Esophagus muscularis mucosa (tissue), 4 donors: ENCODE data around the gene HLCS. TPM values are rescaled to one million over a fixed set of nuclear protein-coding genes. Genes with fewer than 3 reads are reported as not detected.

ENCODE experiments used
- DNase-seq: peaks from one replicate; pipeline ENCODE4 v3.0.0-alpha.2; 2017; ENCODE audit errors: extremely low spot score
- H3K27ac ChIP-seq, 4 donors: fragments of 200-600 bp; sonication (generic); replicated peaks in 1 of 4; 1 replicate in 3 of 4; 2 replicates in 1 of 4; pipeline ENCODE4 v1.5.1; 2016 to 2019; ENCODE audit warnings: mild to moderate bottlenecking in 1 of 4
- H3K27me3 ChIP-seq, 4 donors: fragments of 200-600 bp; sonication (generic); one replicate each; pipeline versions ENCODE4 v1.5.1 to v1.6.0; 2016 to 2019
- H3K36me3 ChIP-seq, 4 donors: fragments of 200-600 bp; sonication (generic); one replicate each; pipeline ENCODE4 v1.5.1; 2016 to 2019
- H3K4me1 ChIP-seq, 4 donors: fragments of 200-600 bp; sonication (generic); one replicate each; pipeline ENCODE4 v1.5.1; 2016 to 2019
- H3K4me3 ChIP-seq, 4 donors: fragments of 200-600 bp; sonication (generic); 1 replicate in 2 of 4; 2 replicates in 2 of 4; pipeline ENCODE4 v1.5.1; 2016 to 2019; ENCODE audit warnings: mild to moderate bottlenecking in 4 of 4, moderate library complexity in 1 of 4
- H3K9me3 ChIP-seq, 4 donors: fragments of 200-600 bp; sonication (generic); 1 replicate in 3 of 4; 2 replicates in 1 of 4; pipeline ENCODE4 v1.5.1; 2016 to 2019
- EP300 ChIP-seq: sonication (generic); formaldehyde crosslinking; IDR thresholded peaks from one replicate; pipeline ENCODE4 v1.6.1; 2017; ENCODE audit warnings: antibody characterized with exemption
- POLR2A ChIP-seq: fragments of 450-650 bp; IDR thresholded peaks from one replicate; pipeline ENCODE4 v1.6.1; 2017; ENCODE audit warnings: antibody characterized with exemption, moderate library complexity, mild to moderate bottlenecking, low read depth
- POLR2AphosphoS5 ChIP-seq, 2 donors: sonication (generic); formaldehyde crosslinking; IDR thresholded peaks; one replicate each; pipeline ENCODE4 v1.6.1; 2017; ENCODE audit warnings: antibody characterized with exemption in 2 of 2
- WGBS: methylation state at CpG from one replicate; pipeline ENCODE4 v1.1.5; 2018; 5-methylcytosine and 5-hydroxymethylcytosine counted together
- intact Hi-C: fragments of 100-400 bp; cut with DNase I; formaldehyde crosslinking; loops from one replicate; pipeline ENCODE4 v1.15.1; 2023
- total RNA-seq, 4 donors: library from RNA; depleted of rRNA; stranded (reverse); fragments of >200 nt; gene quantifications; one replicate each; pipeline versions ENCODE4 v1.1.0 to v1.2.1, GENCODE V29; 2016
- TF ChIP-seq, protein P1 (sequence below), 3 experiments: fragments of 200-600 bp in 2 of 3; fragments of 450-650 bp in 1 of 3; sonication (generic) in 2 of 3; IDR thresholded peaks; one replicate each; pipeline ENCODE4 v1.5.1; 2017 to 2019; ENCODE audit warnings: antibody characterized with exemption in 3 of 3, mild to moderate bottlenecking in 2 of 3, moderate library complexity in 1 of 3

The HLCS gene
- total RNA-seq, 4 donors from 2014 or later, result 15.9 to 25.3 (median 22.0) TPM

DNA sequence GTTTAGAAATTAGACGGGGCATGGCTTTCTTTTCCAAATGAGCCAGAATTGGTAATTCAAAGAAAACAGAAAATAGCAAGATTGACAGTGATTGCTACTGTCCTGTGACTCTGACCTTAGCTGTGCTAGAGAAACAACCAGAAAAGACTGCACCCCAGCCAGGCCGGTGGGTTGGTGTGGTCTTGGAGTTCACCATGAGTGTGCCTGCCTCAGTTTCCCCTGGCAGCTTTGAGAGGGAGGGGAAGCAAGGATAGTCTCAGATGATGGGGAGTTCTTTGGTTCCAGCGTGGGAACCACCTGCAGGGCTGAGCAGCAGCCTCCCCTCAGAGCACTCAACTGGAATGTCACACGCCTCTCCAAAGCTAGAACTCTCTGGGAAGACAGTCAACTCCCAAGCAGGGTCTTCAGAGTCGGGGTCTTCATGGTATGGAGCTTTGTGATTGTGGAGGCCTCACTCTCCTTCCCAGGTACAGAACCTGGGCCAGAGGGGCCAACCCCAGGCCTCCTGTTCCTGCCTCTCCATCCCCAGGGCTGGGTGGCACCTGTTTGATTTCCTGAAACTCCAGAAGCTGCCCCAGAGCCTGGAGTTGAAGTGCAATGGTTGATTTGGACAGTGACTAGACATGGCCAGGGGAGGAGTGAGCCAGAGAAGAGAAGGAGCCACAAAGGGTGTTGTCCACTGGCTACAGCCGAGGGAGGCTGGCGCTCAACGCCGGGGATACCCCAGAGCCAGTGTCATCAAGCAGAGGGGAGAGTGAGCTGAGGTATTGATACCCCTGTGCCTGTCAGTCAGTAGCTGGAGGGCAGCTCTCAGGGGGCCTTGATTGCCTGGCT is 231.9 kb downstream of the HLCS start:
- H3K27ac ChIP-seq, result no peak overlapping the region
- TF ChIP-seq EP300, result no peak
- no peak for TF ChIP-seq POLR2AphosphoS5 (IDR thresholded peaks at IDR 0.05)
- TF ChIP-seq, protein P1, sequence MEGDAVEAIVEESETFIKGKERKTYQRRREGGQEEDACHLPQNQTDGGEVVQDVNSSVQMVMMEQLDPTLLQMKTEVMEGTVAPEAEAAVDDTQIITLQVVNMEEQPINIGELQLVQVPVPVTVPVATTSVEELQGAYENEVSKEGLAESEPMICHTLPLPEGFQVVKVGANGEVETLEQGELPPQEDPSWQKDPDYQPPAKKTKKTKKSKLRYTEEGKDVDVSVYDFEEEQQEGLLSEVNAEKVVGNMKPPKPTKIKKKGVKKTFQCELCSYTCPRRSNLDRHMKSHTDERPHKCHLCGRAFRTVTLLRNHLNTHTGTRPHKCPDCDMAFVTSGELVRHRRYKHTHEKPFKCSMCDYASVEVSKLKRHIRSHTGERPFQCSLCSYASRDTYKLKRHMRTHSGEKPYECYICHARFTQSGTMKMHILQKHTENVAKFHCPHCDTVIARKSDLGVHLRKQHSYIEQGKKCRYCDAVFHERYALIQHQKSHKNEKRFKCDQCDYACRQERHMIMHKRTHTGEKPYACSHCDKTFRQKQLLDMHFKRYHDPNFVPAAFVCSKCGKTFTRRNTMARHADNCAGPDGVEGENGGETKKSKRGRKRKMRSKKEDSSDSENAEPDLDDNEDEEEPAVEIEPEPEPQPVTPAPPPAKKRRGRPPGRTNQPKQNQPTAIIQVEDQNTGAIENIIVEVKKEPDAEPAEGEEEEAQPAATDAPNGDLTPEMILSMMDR (IDR thresholded peaks at IDR 0.05), result no peak
- TF ChIP-seq POLR2A, result no peak
- peaks cover 0 to 4% (median 0%) of the 10 kb centered on the region in 4 donors for H3K9me3 ChIP-seq
- DNase-seq, result no peak
- WGBS, result 96% methylated on average over 4 of the region's 9 CpGs
- no peak overlapping the region for H3K4me3 ChIP-seq
- H3K27me3 ChIP-seq, result peaks cover 0 to 74% (median 0%) of the 10 kb centered on the region in 4 donors
- no peaks in the 10 kb centered on the region for H3K36me3 ChIP-seq
- no peaks in the 10 kb centered on the region for H3K4me1 ChIP-seq
- intact Hi-C loops, result no loop called here

DNA sequence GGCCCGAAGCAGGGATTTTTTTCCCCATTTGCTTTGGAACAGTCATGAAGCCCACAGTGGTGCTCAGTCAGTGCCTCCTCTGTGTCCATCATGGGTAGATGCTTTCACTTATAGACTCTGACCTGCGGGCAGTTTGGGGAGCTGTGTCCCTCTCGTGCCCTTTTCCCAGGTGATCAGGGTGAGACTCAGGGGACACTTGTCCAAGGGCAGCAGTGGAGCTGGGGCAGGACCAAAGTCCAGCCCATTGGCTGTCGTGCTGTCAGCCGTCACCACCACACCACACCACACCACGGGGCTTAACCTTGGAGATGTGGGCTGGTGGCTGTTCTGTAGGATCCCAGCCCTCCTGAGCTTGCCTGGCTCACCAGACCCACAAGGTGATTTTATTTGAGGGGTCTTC is 232.6 kb downstream of the HLCS start:
- no peak for DNase-seq
- no peaks in the 10 kb centered on the region for H3K36me3 ChIP-seq
- H3K27ac ChIP-seq, result no peak overlapping the region
- intact Hi-C loops, result no loop called here
- no peaks in the 10 kb centered on the region for H3K4me1 ChIP-seq
- TF ChIP-seq POLR2AphosphoS5 (IDR thresholded peaks at IDR 0.05) (no peak), EP300 (no peak), POLR2A (no peak)
- TF ChIP-seq, protein P1 (IDR thresholded peaks at IDR 0.05), result no peak
- 83% methylated on average over 1 of the region's 6 CpGs for WGBS
- H3K9me3 ChIP-seq, result peaks cover 0 to 4% (median 0%) of the 10 kb centered on the region in 4 donors
- H3K27me3 ChIP-seq, result peaks cover 0 to 76% (median 0%) of the 10 kb centered on the region in 4 donors
- H3K4me3 ChIP-seq, result no peak overlapping the region

DNA sequence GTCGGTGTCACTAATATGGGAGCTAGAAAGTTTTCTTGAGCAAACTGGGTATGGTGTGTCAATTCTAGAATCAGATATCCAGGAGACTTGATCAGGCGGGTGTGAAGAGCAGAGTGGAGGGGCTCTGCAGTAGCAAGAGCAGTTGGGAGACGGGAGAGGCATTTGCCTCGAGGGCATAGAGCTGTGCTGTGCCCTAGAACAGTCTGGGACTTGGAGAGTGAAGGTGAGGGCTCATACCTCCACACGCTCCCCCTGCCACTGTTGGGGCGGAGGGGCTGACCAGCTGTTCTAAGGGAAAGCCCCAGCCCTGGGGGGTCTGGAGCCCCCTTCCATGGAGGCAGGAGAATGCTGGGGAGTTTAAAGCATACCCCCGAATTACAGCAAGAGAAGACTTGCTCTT is 233.7 kb downstream of the HLCS start:
- intact Hi-C loops, result no loop called here
- no peak for DNase-seq
- no peak overlapping the region for H3K4me3 ChIP-seq
- no peaks in the 10 kb centered on the region for H3K4me1 ChIP-seq
- no peaks in the 10 kb centered on the region for H3K36me3 ChIP-seq
- H3K9me3 ChIP-seq, result peaks cover 0 to 4% (median 0%) of the 10 kb centered on the region in 4 donors
- peaks cover 0 to 76% (median 0%) of the 10 kb centered on the region in 4 donors for H3K27me3 ChIP-seq
- no peak for TF ChIP-seq EP300
- no peak overlapping the region for H3K27ac ChIP-seq
- WGBS, result 90% methylated on average over 7 of the region's 7 CpGs

DNA sequence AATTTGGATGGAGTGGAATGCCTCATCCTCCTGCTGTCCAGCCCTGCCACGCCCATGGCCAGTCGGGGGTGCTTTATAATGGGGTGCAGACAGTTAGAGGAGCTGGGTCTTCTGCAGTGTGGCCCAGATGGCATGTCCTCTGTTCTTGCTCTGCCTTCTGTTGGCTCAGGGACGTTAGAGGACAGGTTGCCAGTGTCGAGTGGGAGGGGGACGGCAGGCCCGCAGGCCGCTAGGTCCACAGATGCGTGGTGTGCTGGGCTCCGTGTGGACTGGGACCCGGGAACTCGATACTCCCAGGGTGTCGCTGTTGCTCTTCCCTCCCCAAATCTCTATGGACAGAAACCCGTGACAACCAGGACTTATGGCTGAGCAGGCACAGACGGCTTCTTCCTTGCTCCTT is 234.3 kb downstream of the HLCS start:
- Histone ChIP-seq H3K4me3 (no peak overlapping the region), H3K27me3 (peaks cover 0 to 73% (median 0%) of the 10 kb centered on the region in 4 donors), H3K4me1 (no peaks in the 10 kb centered on the region), H3K36me3 (no peaks in the 10 kb centered on the region), H3K27ac (no peak overlapping the region), H3K9me3 (peaks cover 0 to 4% (median 0%) of the 10 kb centered on the region in 4 donors)
- no peak for DNase-seq
- TF ChIP-seq EP300 (no peak), POLR2AphosphoS5 (IDR thresholded peaks at IDR 0.05) (no peak), POLR2A (no peak)
- TF ChIP-seq, protein P1 (IDR thresholded peaks at IDR 0.05), result no peak
- intact Hi-C loops, result no loop called here
- WGBS, result 87% methylated on average over 14 of the region's 14 CpGs

DNA sequence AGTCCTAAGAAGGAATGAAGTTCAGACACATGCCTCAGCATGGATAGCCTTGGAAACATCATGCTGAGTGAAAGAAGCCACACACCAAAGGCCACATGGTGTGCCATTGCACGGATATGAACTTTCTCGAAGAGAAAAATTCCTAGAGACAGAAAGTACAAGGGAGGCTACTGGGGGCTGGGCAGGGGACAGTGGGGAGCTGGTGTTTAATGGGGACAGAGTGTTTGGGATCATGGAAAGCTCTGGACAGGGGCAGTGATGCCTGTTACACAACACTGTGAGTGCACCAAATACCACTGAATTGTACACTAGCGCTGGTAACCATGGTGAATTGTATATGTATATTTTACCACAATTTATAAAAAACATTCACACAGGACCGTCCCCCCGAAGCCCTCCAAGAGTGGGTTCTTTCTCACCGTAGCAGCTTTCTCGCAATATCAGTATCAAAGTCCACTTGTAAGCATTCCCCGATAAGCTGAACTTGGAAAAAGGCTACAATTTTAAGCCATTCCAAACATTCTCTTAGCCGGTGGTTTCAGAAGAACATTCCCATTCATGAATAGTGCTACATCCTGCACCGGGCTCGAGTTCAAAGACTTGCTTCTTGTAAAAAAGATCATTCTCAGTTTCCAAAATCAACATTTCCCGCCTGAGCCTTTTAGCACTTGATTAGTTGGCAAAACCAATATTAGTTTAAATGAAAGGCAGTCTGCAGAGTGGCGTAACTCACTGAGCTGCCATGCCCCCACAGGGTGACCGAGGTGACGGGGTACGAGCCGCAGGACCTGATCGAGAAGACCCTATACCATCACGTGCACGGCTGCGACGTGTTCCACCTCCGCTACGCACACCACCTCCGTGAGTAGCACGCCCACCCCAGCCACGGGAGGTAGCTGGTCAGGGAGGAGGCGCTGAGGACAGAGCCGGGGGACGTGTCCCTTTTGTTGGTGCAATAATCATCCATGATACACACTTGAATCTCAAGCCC is 235.9 kb downstream of the HLCS start:
- intact Hi-C loops, result no loop called here

More for the DNA sequence above, 235.9 kb downstream of the HLCS start:
- no peak for DNase-seq
- H3K27me3 ChIP-seq, result peaks cover 0 to 60% (median 0%) of the 10 kb centered on the region in 4 donors
- peaks cover 0 to 4% (median 0%) of the 10 kb centered on the region in 4 donors for H3K9me3 ChIP-seq
- no peaks in the 10 kb centered on the region for H3K4me1 ChIP-seq
- TF ChIP-seq POLR2A, result no peak
- TF ChIP-seq, protein P1 (IDR thresholded peaks at IDR 0.05), result no peak
- no peaks in the 10 kb centered on the region for H3K36me3 ChIP-seq
- H3K27ac ChIP-seq, result no peak overlapping the region
- 83% methylated on average over 30 of the region's 30 CpGs for WGBS
- H3K4me3 ChIP-seq, result no peak overlapping the region
